Astrocyte (in vitro differentiated cells and primary cell): Measurements from ENCODE around the gene ZNF3. TPM values are rescaled to one million over a fixed set of nuclear protein-coding genes. Genes with fewer than 3 reads are reported as not detected.

Source experiments
- DNase-seq: peaks from one replicate; pipeline ENCODE4 v3.0.0-alpha.2; 2010; ENCODE audit warnings: low read depth
- FAIRE-seq: peaks from 2 replicates; lab custom pipeline; 2011; peaks lifted over from hg19 to GRCh38; lab: Jason Lieb, UNC
- H2AFZ ChIP-seq: 2 replicates; pipeline ENCODE4 v1.6.0; 2012; ENCODE audit warnings: low read depth, low read length, inconsistent platforms
- H3K27ac ChIP-seq: 2 replicates; pipeline ENCODE4 v1.5.1; 2011; ENCODE audit warnings: low read depth, low read length, inconsistent platforms
- H3K27me3 ChIP-seq: 2 replicates; pipeline ENCODE4 v1.6.0; 2011; ENCODE audit warnings: low read length, inconsistent platforms; ENCODE audit not compliant: insufficient read depth
- H3K36me3 ChIP-seq: 2 replicates; pipeline ENCODE4 v1.5.1; 2011; ENCODE audit warnings: low read length, inconsistent platforms; ENCODE audit not compliant: insufficient read depth
- H3K4me1 ChIP-seq: 2 replicates; pipeline ENCODE4 v1.5.1; 2011; ENCODE audit warnings: low read length, inconsistent platforms; ENCODE audit not compliant: insufficient read depth
- H3K4me2 ChIP-seq: 2 replicates; pipeline ENCODE4 v1.6.0; 2012; ENCODE audit warnings: low read length, inconsistent platforms
- H3K4me3 ChIP-seq: 2 replicates; pipeline ENCODE4 v1.5.1; 2011; ENCODE audit warnings: low read depth, mild to moderate bottlenecking, low read length, inconsistent platforms; ENCODE audit not compliant: insufficient read depth
- H3K79me2 ChIP-seq: 2 replicates; pipeline ENCODE4 v1.6.0; 2012; ENCODE audit warnings: mild to moderate bottlenecking, low read length, inconsistent platforms; ENCODE audit not compliant: insufficient read depth
- H3K9ac ChIP-seq: 2 replicates; pipeline ENCODE4 v1.6.0; 2012; ENCODE audit warnings: mild to moderate bottlenecking, low read length, inconsistent platforms
- H3K9me3 ChIP-seq: 2 replicates; pipeline ENCODE4 v1.5.1; 2012; ENCODE audit warnings: low read depth, mild to moderate bottlenecking, low read length, inconsistent platforms; ENCODE audit not compliant: insufficient read depth
- H4K20me1 ChIP-seq: 2 replicates; pipeline ENCODE4 v1.6.0; 2012; ENCODE audit warnings: low read length, inconsistent platforms; ENCODE audit not compliant: insufficient read depth
- H3K27ac Mint-ChIP-seq: one replicate; pipeline ENCODE4 v1.8.0; 2021; ENCODE audit warnings: mild to moderate bottlenecking, mixed read lengths; ENCODE audit not compliant: unreplicated experiment
- H3K27me3 Mint-ChIP-seq: one replicate; pipeline ENCODE4 v1.8.0; 2021; ENCODE audit warnings: low read depth, mixed read lengths; ENCODE audit not compliant: unreplicated experiment
- H3K36me3 Mint-ChIP-seq: one replicate; pipeline ENCODE4 v1.8.0; 2021; ENCODE audit warnings: low read depth, mixed read lengths; ENCODE audit not compliant: unreplicated experiment
- H3K4me1 Mint-ChIP-seq: one replicate; pipeline ENCODE4 v1.8.0; 2021; ENCODE audit warnings: low read depth, mixed read lengths; ENCODE audit not compliant: unreplicated experiment
- H3K4me3 Mint-ChIP-seq: one replicate; pipeline ENCODE4 v1.8.0; 2021; ENCODE audit warnings: mild to moderate bottlenecking, moderate library complexity, mixed read lengths; ENCODE audit not compliant: unreplicated experiment
- H3K9me3 Mint-ChIP-seq: one replicate; pipeline ENCODE4 v1.8.0; 2021; ENCODE audit warnings: mild to moderate bottlenecking, mixed read lengths; ENCODE audit not compliant: unreplicated experiment
- EZH2 ChIP-seq: IDR thresholded peaks from 2 replicates; pipeline ENCODE4 v1.6.1; 2012; ENCODE audit warnings: mild to moderate bottlenecking, low read length, inconsistent platforms; ENCODE audit not compliant: insufficient read depth
- total RNA-seq: library from RNA; stranded (reverse); gene quantifications from 2 replicates; pipeline ENCODE4 v1.2.1, GENCODE V29; 2021
- TF ChIP-seq, protein P1 (sequence below): IDR thresholded peaks from 2 replicates; pipeline ENCODE4 v1.5.1; 2011; ENCODE audit warnings: low read depth, mild to moderate bottlenecking, inconsistent platforms, low read length, moderate library complexity; ENCODE audit not compliant: insufficient read depth

Gene ZNF3
- total RNA-seq, 1 donor from 2014 or later = 24.0 TPM

DNA sequence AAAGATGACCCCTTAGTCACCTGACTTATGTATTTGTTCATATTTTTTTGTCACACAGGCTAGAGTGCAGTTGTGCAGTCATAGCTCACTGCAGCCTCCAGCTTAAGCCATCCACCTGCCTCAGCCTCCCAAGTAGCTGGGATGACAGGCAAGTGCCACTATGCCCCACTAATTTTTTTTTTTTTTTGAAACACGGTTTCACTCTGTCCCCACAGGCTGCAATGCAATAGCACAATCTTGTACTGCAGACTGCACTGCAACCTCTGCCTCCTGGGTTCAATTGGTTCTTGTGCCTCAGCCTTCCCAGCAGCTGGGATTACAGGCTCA lies 47.1 kb upstream of the ZNF3 start:
- H3K4me3 ChIP-seq = no peak overlapping the region
- H3K4me1 Mint-ChIP-seq = no peaks in the 10 kb centered on the region
- H3K27ac Mint-ChIP-seq = no peak overlapping the region
- H3K36me3 Mint-ChIP-seq = peaks cover 6% of the 10 kb centered on the region
- H3K4me2 ChIP-seq = peak overlapping the region; percentile 99
- H3K27me3 ChIP-seq = no peaks in the 10 kb centered on the region
- no peak overlapping the region for H3K9ac ChIP-seq
- H2AFZ ChIP-seq = no peak overlapping the region
- no peaks in the 10 kb centered on the region for H3K9me3 Mint-ChIP-seq
- no peaks in the 10 kb centered on the region for H3K36me3 ChIP-seq
- H4K20me1 ChIP-seq = no peaks in the 10 kb centered on the region
- H3K27me3 Mint-ChIP-seq = peaks cover 4% of the 10 kb centered on the region
- no peak overlapping the region for H3K27ac ChIP-seq
- H3K4me1 ChIP-seq = peaks cover 19% of the 10 kb centered on the region
- no peaks in the 10 kb centered on the region for H3K9me3 ChIP-seq
- peak overlapping the region; percentile 81 for H3K4me3 Mint-ChIP-seq
- no peak for TF ChIP-seq EZH2
- TF ChIP-seq, protein P1, sequence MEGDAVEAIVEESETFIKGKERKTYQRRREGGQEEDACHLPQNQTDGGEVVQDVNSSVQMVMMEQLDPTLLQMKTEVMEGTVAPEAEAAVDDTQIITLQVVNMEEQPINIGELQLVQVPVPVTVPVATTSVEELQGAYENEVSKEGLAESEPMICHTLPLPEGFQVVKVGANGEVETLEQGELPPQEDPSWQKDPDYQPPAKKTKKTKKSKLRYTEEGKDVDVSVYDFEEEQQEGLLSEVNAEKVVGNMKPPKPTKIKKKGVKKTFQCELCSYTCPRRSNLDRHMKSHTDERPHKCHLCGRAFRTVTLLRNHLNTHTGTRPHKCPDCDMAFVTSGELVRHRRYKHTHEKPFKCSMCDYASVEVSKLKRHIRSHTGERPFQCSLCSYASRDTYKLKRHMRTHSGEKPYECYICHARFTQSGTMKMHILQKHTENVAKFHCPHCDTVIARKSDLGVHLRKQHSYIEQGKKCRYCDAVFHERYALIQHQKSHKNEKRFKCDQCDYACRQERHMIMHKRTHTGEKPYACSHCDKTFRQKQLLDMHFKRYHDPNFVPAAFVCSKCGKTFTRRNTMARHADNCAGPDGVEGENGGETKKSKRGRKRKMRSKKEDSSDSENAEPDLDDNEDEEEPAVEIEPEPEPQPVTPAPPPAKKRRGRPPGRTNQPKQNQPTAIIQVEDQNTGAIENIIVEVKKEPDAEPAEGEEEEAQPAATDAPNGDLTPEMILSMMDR = no peak
- DNase-seq = no peak
- no peak for FAIRE-seq
- peaks cover 5% of the 10 kb centered on the region for H3K79me2 ChIP-seq

DNA sequence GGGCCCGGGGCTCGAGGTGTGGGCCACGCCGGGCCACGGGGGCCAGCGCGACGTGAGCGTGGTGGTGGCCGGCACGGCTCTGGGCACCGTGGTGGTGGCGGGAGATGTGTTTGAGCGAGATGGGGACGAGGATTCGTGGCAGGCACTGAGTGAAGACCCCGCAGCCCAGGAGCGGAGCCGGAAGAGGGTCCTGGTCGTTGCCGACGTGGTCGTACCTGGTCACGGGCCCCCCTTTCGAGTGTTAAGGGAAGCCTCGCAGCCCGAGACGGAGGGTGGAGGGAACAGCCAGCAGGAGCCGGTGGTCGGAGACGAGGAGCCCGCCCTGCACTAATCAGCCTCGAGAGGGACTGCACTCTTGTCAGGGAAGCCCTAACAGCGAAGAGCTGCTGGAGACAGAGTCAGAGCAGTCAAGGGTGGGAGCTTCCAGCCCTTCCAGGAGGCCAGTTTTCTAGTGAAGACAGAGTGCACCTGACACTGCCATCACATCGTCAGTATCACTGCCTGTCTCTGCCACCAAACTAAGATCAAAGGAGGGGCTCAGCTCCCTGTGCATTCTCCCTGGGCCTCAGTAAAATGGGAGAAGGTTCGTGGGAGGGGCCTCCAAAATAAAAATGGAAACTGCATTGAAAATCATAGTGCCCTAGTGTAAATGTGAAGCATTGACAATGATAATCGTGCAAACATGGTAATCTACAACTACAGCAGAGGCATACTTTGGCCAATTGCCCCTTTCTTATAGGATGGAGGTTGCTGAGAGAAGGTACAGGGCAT lies 46.5 kb upstream of the ZNF3 start:
- Mint-ChIP-seq H3K4me1 (no peaks in the 10 kb centered on the region), H3K27ac (no peak overlapping the region), H3K27me3 (peaks cover 4% of the 10 kb centered on the region), H3K9me3 (no peaks in the 10 kb centered on the region), H3K36me3 (peaks cover 6% of the 10 kb centered on the region), H3K4me3 (peak overlapping the region; percentile 81)
- peak overlapping the region; percentile 95 for H3K9ac ChIP-seq
- H3K4me1 ChIP-seq = peaks cover 19% of the 10 kb centered on the region
- peaks cover 5% of the 10 kb centered on the region for H3K79me2 ChIP-seq
- H3K36me3 ChIP-seq = no peaks in the 10 kb centered on the region
- H3K4me3 ChIP-seq = peak overlapping the region; percentile 94
- H3K4me2 ChIP-seq = peak overlapping the region; percentile 99
- H3K9me3 ChIP-seq = no peaks in the 10 kb centered on the region
- H3K27ac ChIP-seq = peak overlapping the region; percentile 95
- FAIRE-seq = no peak
- H3K27me3 ChIP-seq = no peaks in the 10 kb centered on the region
- H4K20me1 ChIP-seq = no peaks in the 10 kb centered on the region
- H2AFZ ChIP-seq = peak overlapping the region; percentile 97
- no peak for TF ChIP-seq EZH2
- TF ChIP-seq, protein P1 = no peak
- no peak for DNase-seq
